Activated CD4-positive, alpha-beta T cell treated with anti-CD3 and anti-CD28 coated beads, Interleukin-2, Interleukin-6, amounts not matched to agents 100 ng/mL and 50 ng/mL, durations not matched to agents 16 hours and 8 hours (primary cell): Measurements from ENCODE around the gene ERLIN1.
A peak's percentile ranks its signal among the peaks of the same experiment; 100 is the strongest.

Experiments
- DNase-seq: peaks from one replicate; pipeline ENCODE4 v3.0.0-alpha.2; 2020

The ERLIN1 gene

DNA sequence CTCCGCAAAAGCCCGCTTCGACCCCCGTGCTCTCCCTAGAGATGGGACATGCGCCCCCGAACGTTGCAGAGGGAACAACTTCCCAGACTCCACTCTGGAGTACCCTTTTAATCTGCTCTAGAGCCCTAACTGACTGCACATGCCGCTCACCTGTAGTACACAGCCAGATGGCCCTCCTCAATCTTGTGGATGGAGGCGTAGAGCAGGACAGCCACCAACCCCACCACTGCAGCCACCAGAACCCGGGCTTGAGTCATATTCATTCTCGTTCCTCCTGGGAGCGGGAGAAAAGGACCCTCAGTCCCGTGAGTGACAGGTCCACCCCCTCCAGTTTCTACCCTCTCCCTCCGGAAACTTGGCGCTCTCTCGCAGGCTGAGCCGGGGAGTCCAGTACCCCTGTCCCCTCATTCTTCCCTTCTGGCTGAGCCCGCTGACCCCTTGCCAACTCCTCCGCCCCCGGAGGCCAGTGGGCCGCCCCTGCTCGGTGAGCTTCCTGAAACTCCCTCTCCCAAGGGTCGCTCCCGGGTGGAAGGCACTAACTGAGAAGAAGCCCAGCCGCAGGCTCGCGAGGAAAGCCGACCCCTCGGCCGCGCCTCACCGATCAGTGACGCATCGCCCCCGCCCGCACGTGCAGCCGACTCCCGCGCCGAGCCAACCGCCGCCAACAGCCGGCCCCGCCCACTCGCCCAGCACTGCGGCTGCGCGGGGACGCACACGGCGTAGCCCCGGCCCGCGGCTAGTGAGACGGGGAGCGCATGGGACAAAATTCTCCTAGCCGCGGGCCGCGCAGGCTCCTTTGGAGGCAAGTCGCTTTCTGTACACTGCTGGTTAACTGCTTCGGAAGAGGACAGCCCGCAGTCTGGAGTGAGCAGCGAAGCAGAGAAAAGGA lies at the start of gene ERLIN1:
ERLIN1 (minus strand) TSS at position 666 of the 889 bp plus-strand sequence; CDS start at position 263, 403 bp downstream.
- DNase-seq = peak; percentile 95

DNA sequence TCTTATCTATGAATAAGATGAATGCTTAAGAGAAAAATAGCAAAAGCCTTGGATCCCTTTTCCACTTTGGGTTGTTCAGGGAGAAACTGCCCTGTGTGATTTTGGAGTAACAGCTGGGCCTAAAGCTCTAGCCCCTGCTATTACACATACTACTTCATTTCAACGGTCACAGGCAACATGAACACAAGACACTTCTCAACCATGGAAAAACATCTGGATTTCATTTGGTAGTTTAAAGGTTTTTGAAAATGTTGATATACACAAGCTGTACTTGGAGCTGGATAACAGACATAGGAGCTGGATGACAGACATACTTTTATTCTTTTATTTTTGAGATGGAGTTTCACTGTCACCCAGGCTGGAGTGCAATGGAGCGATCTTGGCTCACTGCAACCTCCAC lies 46.3 kb upstream of the ERLIN1 start:
- no peak for DNase-seq

DNA sequence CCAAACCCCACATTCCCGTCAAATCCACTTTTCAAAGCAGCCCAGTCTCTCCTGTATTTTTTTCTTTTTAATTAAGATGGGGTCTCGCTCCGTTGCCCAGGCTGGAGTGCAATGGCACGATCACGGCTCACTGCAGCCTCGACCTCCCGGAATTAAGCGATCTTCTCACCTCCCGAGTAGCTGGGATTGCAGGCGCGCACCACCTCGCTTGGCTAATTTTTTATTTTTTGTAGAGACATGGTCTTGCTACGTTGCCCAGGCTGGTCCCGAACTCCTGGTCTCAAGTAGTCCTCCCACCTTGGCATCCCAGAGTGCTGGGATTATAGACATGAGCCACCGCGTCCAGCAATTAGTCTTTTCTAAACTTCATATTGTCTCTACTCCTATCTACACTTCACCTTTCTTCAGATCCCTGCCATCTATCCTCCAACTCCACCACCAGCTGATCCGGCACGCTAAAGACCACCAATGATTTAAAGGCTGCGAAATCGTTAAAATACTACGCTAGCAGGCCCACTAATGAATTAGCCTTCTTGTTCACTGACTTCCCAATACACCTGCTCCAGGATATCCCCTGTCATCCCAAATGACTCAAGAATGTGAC lies 44.1 kb upstream of the ERLIN1 start:
- DNase-seq = peak; percentile 4

DNA sequence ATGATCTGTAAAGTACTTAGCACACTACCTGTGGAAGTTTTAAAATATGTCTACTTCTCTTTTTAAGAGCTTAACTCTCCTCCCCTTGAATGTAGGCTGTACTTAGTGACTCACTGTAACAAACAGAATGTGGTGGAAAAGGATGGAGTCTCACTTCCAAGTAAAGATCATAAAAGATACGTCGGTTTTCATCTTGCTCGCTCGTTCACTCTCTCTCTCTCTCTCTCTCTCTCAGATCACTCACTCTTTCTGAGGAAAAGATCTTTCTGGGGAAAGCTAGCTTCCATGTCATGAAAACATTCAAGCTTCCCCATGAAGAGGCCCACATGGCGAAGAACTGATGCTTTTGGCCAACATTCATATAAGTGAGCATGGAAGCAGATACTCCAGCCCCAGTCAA lies 38.0 kb upstream of the ERLIN1 start:
- DNase-seq = no peak

DNA sequence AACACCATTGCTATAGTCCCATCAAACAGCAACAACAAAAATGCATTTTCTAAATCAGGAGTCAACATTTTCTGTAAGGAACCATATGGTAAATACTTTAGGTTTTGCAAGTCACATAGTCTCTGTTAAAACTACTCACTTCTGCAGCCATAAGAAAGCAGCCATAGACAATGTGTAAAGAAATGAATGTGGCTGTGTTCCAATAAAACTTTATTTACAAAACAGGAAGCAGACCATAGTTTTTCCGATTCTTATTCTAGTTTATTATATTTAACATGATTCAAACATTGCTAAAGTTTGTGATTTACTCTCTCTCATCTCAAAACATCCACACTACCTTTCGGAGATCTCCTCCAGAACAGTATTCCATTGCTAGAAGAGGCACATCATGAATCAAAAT lies 36.7 kb upstream of the ERLIN1 start:
- DNase-seq = no peak

DNA sequence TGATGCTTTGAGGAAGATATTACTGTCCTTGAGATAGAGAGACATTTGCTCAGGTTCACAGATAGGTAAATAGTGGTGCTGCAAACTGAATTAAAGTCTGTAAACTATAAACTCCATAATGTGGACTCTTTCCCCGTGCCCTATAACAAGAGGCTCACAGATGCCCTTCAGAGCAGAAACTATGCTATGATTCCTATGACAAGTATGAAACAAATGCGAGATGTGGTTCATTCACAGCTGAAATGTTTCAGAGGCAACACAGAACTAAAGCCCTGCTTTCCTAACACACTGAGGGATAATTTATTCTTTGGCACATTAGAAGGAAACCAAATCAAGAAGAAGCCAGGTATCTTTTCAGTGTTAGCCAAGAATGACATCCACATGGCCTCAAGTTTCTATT lies 30.2 kb upstream of the ERLIN1 start:
- DNase-seq = no peak

DNA sequence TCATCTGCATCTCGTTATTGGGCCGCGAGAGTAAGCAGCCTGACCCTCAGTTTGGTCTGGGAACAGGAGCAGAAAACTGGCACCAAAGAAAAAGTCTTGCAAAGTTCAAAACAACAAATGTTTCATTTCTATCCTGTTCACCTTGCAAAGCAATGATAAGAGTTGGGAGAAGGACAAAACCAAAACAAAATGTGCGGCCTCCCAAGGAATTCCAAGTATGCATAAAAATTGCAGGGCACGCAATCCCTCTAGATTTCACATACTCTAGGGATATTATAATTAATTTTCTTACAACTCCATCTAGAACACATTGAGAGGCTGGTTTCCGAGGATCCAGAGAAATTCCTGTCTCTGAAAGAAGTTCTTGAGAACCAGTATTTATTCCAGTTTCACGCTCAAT lies 23.5 kb upstream of the ERLIN1 start:
- DNase-seq = no peak

DNA sequence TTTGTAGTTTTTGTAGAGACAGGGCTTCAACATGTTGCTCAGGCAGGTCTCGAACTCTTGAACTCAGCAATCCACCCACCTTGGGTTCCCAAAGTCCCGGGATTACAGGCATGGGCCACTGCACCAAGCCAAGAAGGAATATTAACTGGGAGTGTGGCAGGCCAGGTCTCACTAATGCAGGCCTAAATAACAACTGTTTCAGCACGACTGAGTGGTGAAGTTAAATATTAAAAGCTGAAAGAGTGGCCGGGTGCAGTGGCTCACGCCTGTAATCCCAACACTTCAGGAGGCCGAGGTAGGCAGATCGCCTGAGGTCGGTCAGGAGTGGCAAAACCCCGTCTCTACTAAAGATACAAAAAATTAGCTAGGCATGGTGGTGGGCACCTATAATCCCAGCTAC lies 22.4 kb upstream of the ERLIN1 start:
- DNase-seq = no peak

DNA sequence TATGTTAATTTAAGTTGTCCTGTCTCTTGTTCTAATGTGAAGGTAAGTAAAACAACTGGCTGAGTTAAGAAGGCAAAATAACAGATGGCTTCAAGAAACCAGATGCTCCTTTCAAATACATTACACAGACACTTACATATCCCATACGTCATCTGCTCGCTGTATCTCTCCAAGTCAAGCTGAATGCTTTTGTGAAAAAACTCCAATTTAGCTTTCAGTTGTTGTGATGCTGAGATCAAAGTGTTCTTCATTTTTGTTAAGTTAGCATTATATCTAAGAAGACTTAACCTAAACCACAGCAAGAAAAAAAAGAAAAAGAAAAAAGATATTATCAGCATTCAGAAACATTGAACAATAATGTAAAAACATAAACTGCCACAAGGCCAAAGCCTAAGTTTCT lies 18.5 kb upstream of the ERLIN1 start:
- no peak for DNase-seq

DNA sequence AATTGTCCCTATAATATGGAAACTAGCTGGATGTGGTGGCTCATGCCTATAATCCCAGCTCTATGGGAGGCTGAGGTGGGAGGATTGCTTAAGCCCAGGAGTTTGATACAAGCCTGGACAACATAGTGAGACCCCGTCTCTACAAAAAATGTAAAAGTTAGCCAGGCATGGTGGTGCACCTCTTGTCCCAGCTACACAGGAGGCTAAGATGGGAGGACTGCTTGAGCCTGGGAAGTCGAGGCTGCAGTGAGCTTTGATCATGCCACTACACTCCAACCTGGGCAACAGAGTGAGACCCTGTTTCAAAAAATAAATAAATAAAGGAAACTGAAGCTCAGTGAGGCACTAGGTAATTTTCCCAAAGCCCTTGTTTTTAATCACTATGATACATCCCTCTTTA lies 15.7 kb upstream of the ERLIN1 start:
- no peak for DNase-seq

DNA sequence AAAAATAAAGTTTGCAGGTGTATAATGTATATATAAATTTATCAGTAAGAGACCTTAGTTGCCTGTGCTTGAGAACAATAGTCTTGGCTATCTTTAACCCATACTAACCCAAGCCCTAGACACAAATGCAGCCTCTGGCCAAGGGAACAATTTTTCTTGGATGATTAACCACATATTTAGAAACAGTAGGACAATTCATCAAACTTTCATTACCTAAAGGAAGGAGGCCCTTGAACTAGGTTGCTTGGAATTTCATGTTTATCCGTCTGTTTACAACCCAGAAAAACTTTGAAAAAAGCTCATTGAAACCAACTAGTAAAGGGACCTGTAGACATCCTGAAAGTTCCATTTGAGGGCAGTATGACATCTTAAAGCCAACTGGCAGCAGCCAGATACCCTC lies 8.9 kb upstream of the ERLIN1 start:
- no peak for DNase-seq

DNA sequence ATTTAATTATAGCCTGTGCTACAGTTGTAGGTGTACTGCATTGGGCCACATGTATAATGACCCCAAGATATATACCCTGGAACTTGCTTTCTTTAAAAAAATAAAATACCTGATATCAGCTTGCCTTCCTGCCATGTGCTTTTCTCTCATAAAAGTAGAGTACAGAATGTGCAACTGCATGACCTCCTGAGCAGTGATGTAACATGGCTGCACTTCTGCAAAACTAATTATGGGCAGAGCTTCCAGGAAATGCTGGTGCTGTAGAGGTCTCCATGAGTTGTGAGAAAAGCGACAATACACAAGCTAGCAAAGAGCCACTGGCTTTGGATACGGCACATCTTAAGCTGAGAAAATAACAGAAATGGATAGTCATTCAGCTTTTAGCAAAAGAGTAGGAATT lies 6.5 kb upstream of the ERLIN1 start:
- DNase-seq = no peak

DNA sequence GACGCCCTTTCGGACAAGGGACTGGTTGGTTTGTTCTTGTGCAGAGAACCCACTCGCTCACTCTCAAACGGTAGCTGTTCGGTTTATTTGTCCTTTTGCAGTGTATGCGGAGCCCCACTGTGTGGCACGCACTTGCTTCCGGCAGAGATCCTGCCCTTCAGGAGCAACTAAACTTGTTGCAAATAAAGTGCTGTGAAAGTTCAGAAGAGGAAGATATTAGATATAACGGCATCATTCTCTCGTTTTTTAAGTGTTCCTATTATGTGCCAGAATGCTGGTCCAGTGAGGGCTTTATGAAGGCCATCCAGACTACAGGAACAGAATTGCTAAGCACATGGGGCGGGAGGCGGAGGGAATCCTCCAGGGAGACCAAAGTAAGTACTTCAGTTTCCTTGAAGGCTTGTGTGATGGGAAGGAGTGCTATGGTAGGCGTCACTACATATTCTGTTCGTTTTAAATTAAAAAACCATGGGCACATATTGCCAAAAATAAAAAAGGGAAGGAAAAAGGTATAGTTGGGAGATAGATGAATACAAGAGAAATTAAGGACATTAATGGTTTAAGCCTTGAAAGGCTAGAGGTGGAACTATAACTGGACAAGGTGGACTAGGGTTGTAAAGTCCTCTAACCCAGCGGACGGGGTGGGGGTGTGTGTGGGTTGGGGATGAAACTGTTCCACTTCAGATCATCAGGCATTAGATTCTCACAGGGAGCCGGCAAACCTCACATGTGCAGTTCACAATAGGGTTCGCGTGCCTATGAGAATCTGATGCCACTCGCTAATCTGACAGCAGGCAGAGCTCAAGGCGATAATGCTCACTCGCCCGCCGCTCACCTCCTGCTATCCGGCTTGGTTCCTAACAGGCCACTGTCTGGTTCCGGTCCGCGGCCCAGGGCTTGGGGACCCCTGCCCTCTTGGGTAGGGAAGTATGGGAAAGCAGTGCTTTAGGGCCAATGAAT lies 704 bp upstream of the ERLIN1 start:
- peak; percentile 29 for DNase-seq

DNA sequence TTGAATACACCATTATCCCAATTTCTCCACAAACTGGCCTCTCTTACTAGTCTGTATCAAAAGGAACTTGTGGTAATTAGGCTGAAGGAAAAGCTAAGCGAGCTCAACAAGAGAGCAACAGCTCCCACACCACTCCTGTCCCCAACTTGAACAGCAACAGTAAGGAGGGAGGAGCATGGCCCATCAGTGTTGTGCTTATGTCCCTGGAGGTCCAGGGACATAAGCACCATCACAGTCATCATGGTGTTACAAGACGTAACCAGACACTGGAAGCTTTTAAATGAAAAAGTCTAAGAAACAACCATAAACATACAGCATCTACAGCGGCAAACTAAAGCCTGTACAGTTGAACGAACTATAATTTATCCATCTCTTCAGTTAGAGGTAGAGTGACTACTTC lies 989 bp downstream of the ERLIN1 start:
- no peak for DNase-seq

DNA sequence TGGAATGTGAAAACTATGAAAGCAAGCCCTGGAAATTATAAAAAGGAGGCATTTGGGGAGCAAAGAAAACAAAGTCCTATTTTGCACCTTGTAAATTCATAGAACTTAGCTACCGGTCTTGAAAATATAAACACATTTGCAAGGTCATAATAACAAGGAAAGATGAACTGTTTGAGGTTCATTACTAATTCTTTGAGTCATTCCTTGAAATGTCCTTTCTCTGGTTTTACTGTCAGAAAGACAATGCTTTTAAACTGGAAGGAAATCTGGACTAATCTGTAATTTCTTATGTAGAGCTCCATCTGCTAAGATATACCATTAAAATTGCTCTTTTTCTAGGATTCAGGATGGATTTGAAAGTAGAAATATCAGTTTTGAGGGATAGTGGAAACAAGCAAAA lies 1.4 kb downstream of the ERLIN1 start:
- DNase-seq = no peak

DNA sequence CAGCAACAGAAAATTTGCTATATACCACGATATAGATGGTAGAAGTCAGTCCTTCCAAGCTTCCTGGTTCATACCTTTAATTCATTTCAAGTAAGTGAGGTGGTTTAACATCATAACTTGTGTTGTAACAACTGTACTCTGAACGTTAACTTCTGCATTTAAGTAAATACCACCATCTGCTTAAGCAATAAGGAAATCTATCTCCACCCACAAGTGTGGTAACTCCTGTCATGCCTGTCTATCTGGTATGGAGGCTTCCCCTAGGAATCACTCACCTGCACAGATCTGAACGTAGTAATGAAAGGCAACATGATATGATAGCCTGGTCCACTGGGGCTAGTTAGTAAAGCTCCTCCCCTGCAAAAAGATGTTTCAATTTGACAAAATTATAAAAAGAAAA lies 2.3 kb downstream of the ERLIN1 start:
- no peak for DNase-seq

DNA sequence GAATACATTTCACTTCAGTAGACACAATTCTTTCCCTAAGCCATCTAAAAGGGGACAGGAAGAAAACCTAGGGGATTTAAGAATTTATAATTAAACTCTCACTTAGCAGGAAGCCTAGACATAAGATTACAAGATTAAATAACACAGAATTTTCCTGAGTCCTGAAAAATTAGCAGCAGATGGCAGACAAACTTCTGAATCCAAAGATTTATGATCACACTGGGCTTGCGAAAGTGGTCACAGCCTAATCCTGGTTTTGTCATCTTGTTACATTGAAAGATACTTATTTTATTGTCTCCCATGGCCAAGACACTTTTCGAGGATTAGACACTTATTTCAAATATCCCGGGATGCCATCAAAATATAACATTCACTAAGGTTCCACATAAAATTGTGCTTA lies 2.9 kb downstream of the ERLIN1 start:
- DNase-seq = no peak

DNA sequence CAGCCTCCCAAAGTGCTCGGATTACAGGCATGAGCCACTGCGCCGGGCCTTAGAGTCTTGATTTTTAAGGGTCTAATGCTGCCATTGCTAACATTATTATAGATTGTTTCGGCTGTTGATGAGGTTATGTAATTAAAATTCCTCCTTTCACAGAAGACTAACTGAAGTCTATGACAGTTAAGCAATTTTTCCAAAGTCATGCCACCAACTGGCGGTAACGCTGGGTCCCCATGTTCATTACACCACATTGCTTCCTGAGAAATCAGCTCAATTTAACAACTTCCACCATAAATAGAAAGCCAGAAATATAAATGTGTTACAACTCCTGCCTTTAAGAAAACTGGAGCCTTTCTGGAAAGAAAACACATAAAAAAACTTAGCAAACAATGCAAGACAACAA lies 3.5 kb downstream of the ERLIN1 start:
- DNase-seq = no peak

DNA sequence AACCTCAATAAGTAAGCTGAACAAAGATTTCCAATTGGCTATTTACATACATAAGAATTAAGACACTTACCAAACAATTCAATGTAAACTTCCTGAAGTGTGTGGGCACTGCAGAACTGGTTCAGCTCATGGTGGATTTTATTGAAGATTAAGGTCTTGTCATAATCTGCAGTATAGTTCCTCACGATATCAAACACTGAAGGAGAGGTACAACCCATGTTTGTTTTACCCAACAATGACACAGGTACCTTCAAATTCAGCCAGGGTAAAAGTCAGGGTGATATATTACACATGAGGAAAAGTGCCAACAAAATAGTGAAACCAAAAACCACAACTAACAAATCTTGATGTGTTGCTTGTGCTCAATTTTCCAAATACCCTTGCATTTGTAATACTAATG lies 10.0 kb downstream of the ERLIN1 start:
- peak; percentile 30 for DNase-seq

DNA sequence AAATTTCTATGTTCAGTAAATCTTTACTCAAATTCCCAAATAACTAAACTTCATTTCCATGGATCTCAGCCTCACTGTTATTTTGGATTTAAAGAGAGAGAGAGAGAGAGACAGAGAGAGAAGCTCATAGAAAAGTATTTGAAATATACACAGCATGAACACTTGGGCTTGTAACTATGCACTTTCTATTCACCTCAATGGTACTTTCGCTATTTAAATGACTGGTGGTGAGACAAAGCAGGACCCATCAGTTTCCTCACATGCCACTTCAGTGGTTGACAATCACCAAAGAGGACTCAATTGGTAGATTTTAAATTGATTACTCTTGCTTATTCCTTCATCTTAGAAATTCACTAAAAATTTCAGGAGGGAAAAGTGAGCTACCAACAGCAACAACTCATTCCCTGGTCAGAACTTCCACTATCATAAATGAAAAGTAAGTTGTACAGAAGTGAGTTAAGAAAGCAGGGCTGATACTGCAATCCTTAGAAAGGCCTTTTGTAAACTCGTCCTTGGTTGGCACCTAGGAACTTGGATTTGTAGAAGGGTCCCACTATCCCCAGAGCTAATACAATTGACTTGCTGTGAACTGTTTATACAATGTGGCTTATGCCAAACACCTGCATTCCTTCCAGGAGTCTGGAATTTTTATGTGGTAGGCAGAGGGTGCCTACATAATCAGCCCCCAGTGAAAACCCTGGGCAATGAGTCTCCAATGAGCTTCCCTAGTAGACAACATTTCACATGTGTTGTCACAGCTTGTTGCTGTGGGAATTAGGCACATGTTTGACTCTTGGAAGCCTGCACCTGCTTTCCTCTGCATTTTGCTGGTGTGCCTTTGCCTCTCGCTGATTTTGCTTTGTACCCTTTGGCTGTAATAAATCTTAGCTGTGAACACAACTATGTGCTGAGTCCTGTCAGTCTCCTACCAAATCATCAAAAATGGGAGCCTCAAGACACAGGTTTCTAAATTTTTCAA lies 10.8 kb downstream of the ERLIN1 start:
- DNase-seq = peak; percentile 81

DNA sequence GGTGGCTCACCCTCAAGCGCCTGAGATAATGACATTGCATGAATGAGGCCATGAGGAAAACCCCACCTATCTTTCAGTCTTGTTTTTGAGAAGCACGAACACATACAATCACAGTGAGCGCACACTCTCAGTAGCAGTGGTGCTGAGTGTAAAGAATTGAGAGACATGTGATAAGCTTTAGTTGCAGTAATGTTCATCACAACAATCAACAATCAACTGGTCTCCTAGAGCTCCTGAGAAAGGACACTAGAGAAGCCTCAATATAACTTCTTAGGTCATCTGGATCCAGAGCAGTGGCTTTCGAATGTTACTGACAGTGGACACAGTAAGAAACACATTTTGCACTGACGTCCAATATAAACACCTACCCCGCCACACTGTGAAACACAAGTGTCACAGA lies 12.8 kb downstream of the ERLIN1 start:
- no peak for DNase-seq

DNA sequence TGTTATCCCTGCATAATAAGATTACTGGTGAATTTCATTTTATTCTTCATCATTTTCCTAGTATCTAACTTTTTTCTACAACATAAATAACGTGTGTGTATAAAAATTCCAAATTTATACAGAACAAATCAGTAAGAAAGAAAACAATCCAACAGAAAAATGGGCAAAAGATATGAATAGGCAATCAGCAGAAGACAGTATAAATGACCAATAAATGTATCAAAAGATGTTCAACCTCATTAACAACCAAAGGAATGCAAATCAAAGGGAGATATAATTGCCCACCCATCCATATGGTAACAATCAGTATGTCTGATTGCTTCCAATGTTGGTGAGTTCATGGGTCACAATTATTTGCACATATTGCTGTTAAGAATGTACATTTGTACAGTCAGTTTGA lies 13.5 kb downstream of the ERLIN1 start:
- no peak for DNase-seq
